Mesenteric fat pad (tissue), 1 donor: ENCODE results near the gene SLC6A8. TPM values are rescaled to one million over a fixed set of nuclear protein-coding genes. Genes with fewer than 3 reads are reported as not detected.

Experiments
- DNase-seq: peaks from one replicate; pipeline ENCODE4 v3.0.0-alpha.2; 2020; ENCODE audit warnings: low spot score
- total RNA-seq: library from RNA; stranded (reverse); fragmentation: NEBNext Ultra II Directional; extraction: Animal tissue kit (Norgen Biotek cat#: 25700); gene quantifications from one replicate; pipeline ENCODE4 v1.2.1, GENCODE V29; 2021
- donor health status: DM: yes; HTN: yes; CAD: no.

The SLC6A8 gene
- total RNA-seq, 1 donor from 2014 or later, result 45.9 TPM

GRCh38 chrX:153647461-153648357 lies 40.0 kb upstream of the SLC6A8 start:
- peak; percentile 87 for DNase-seq

GRCh38 chrX:153648358-153649177 lies 39.2 kb upstream of the SLC6A8 start:
- DNase-seq, result no peak

- DNase-seq, result peak; percentile 85
These were observed 38.4 kb upstream of the SLC6A8 start for GRCh38 chrX:153649178-153649914.

GRCh38 chrX:153649915-153650782 lies 37.6 kb upstream of the SLC6A8 start:
- DNase-seq, result peak; percentile 81

GRCh38 chrX:153650959-153651358 lies 36.8 kb upstream of the SLC6A8 start:
- DNase-seq, result no peak

GRCh38 chrX:153651540-153652079 lies 36.1 kb upstream of the SLC6A8 start:
- peak; percentile 87 for DNase-seq

GRCh38 chrX:153653556-153653955 lies 34.2 kb upstream of the SLC6A8 start:
- no peak for DNase-seq

GRCh38 chrX:153657161-153657560 lies 30.6 kb upstream of the SLC6A8 start:
- peak; percentile 71 for DNase-seq

GRCh38 chrX:153659268-153659667 lies 28.5 kb upstream of the SLC6A8 start:
- no peak for DNase-seq

- peak; percentile 89 for DNase-seq
These were observed 25.5 kb upstream of the SLC6A8 start for GRCh38 chrX:153662266-153662665.

GRCh38 chrX:153665726-153666306 lies 21.9 kb upstream of the SLC6A8 start:
- peak; percentile 83 for DNase-seq

GRCh38 chrX:153667281-153667955 lies 20.3 kb upstream of the SLC6A8 start:
- DNase-seq, result peak; percentile 77

GRCh38 chrX:153667956-153668396 lies 19.8 kb upstream of the SLC6A8 start:
- DNase-seq, result peak; percentile 90

- DNase-seq, result peak; percentile 75
These were observed 19.1 kb upstream of the SLC6A8 start for GRCh38 chrX:153668423-153669173.

GRCh38 chrX:153669174-153669890 lies 18.4 kb upstream of the SLC6A8 start:
- DNase-seq, result peak; percentile 85

- DNase-seq, result peak; percentile 88
These were observed 17.6 kb upstream of the SLC6A8 start for GRCh38 chrX:153669901-153670731.
